WTC11 (cell line): ENCODE data around the gene TBC1D21. TPM values are rescaled to one million over a fixed set of nuclear protein-coding genes. Genes with fewer than 3 reads are reported as not detected.

Experiments
- ATAC-seq: fragments of 200-7000 bp; cut with Tn5 transposase; 2 replicates; pipeline ENCODE4 v1.10.0; 2021; ENCODE audit warnings: mild to moderate bottlenecking, moderate library complexity
- CTCF ChIA-PET: fragments of 300-600 bp; sonication (Branson Sonifier 250); formaldehyde crosslinking; loops from one replicate; lab custom pipeline; 2021; ENCODE audit warnings: antibody characterized with exemption; lab: Charles Lee
- POLR2A ChIA-PET: fragments of 350-600 bp; sonication (Branson Sonifier 250); formaldehyde crosslinking; loops from one replicate; lab custom pipeline; 2021; ENCODE audit warnings: antibody characterized with exemption; lab: Charles Lee
- DNase-seq: peaks from one replicate; pipeline ENCODE4 v3.0.0; 2021; ENCODE audit warnings: low spot score
- H3K27ac Mint-ChIP-seq: 2 replicates; pipeline ENCODE4 v1.8.0; 2021; ENCODE audit warnings: mixed read lengths
- H3K27me3 Mint-ChIP-seq: 2 replicates; pipeline ENCODE4 v1.8.0; 2021; ENCODE audit warnings: low read depth, mild to moderate bottlenecking, moderate library complexity, mixed read lengths
- H3K36me3 Mint-ChIP-seq: 2 replicates; pipeline ENCODE4 v1.8.0; 2021; ENCODE audit warnings: mixed read lengths
- H3K4me1 Mint-ChIP-seq: 2 replicates; pipeline ENCODE4 v1.8.0; 2022; ENCODE audit warnings: mixed read lengths
- H3K4me3 Mint-ChIP-seq: 2 replicates; pipeline ENCODE4 v1.8.0; 2021; ENCODE audit warnings: mild to moderate bottlenecking, moderate library complexity, mixed read lengths
- H3K9me3 Mint-ChIP-seq: 2 replicates; pipeline ENCODE4 v1.8.0; 2021; ENCODE audit warnings: mixed read lengths
- ETV6 ChIP-seq: sonication (generic); formaldehyde crosslinking; IDR thresholded peaks from 2 replicates; pipeline ENCODE4 v1.8.1; 2022; ENCODE audit warnings: mild to moderate bottlenecking, missing genetic modification reagents
- FOXP1 ChIP-seq: sonication (generic); formaldehyde crosslinking; IDR thresholded peaks from 2 replicates; pipeline ENCODE4 v1.8.0; 2022; ENCODE audit warnings: missing genetic modification reagents, mild to moderate bottlenecking, moderate library complexity, borderline replicate concordance
- IRF2 ChIP-seq: sonication (generic); formaldehyde crosslinking; IDR thresholded peaks from 2 replicates; pipeline ENCODE4 v1.8.0; 2022; ENCODE audit warnings: low read depth, missing genetic modification reagents, borderline replicate concordance
- MXD4 ChIP-seq: fragments of 250-450 bp; sonication (Bioruptor Pico); IDR thresholded peaks from 2 replicates; pipeline ENCODE4 v1.8.0; 2021; ENCODE audit warnings: mild to moderate bottlenecking, moderate library complexity, borderline replicate concordance
- NFATC4 ChIP-seq: fragments of 250-450 bp; sonication (Bioruptor Pico); IDR thresholded peaks from 2 replicates; pipeline ENCODE4 v1.9.0; 2021; ENCODE audit warnings: mild to moderate bottlenecking
- NFE2L1 ChIP-seq: sonication (generic); formaldehyde crosslinking; IDR thresholded peaks from 2 replicates; pipeline ENCODE4 v1.8.1; 2023; ENCODE audit warnings: missing genetic modification reagents
- SP1 ChIP-seq: sonication (generic); formaldehyde crosslinking; conservative IDR thresholded peaks from 2 replicates; pipeline ENCODE4 v1.8.1; 2022; ENCODE audit warnings: missing genetic modification reagents
- TCF7 ChIP-seq: sonication (generic); formaldehyde crosslinking; IDR thresholded peaks from 2 replicates; pipeline ENCODE4 v1.8.0; 2022; ENCODE audit warnings: mild to moderate bottlenecking, low read depth, missing genetic modification reagents, moderate library complexity
- ZNF121 ChIP-seq: sonication (generic); formaldehyde crosslinking; IDR thresholded peaks from 2 replicates; pipeline ENCODE4 v1.8.0; 2023; ENCODE audit warnings: missing genetic modification reagents
- total RNA-seq: library from RNA; stranded (reverse); gene quantifications from 3 replicates; pipeline ENCODE4 v1.2.3, GENCODE V29; 2021
- TF ChIP-seq, protein P1 (sequence below): sonication (generic); formaldehyde crosslinking; IDR thresholded peaks from 2 replicates; pipeline ENCODE4 v1.8.1; 2023; ENCODE audit warnings: mild to moderate bottlenecking, missing genetic modification reagents
- TF ChIP-seq, protein P2 (sequence below): fragments of 200-600 bp; IDR thresholded peaks from 2 replicates; pipeline ENCODE4 v1.8.0; 2022; ENCODE audit warnings: antibody characterized with exemption
- TF ChIP-seq, protein P3 (sequence below): sonication (generic); formaldehyde crosslinking; IDR thresholded peaks from 2 replicates; pipeline ENCODE4 v1.8.0; 2022; ENCODE audit warnings: mild to moderate bottlenecking, missing genetic modification reagents
- TF ChIP-seq, protein P4 (sequence below): sonication (generic); formaldehyde crosslinking; IDR thresholded peaks from 2 replicates; pipeline ENCODE4 v1.8.1; 2022; ENCODE audit warnings: missing genetic modification reagents, borderline replicate concordance
- TF ChIP-seq, protein P5 (sequence below): sonication (generic); formaldehyde crosslinking; IDR thresholded peaks from 2 replicates; pipeline ENCODE4 v1.8.1; 2023; ENCODE audit warnings: mild to moderate bottlenecking, missing genetic modification reagents
- TF ChIP-seq, protein P6 (sequence below): fragments of 250-450 bp; sonication (Bioruptor Pico); conservative IDR thresholded peaks from 2 replicates; pipeline ENCODE4 v1.9.0; 2021; ENCODE audit warnings: mild to moderate bottlenecking
- TF ChIP-seq, protein P7 (sequence below): sonication (generic); formaldehyde crosslinking; IDR thresholded peaks from 2 replicates; pipeline ENCODE4 v1.8.1; 2022; ENCODE audit warnings: mild to moderate bottlenecking, missing genetic modification reagents, moderate library complexity, borderline replicate concordance

Gene TBC1D21
- total RNA-seq, 1 experiment from 2014 or later: not detected

DNA sequence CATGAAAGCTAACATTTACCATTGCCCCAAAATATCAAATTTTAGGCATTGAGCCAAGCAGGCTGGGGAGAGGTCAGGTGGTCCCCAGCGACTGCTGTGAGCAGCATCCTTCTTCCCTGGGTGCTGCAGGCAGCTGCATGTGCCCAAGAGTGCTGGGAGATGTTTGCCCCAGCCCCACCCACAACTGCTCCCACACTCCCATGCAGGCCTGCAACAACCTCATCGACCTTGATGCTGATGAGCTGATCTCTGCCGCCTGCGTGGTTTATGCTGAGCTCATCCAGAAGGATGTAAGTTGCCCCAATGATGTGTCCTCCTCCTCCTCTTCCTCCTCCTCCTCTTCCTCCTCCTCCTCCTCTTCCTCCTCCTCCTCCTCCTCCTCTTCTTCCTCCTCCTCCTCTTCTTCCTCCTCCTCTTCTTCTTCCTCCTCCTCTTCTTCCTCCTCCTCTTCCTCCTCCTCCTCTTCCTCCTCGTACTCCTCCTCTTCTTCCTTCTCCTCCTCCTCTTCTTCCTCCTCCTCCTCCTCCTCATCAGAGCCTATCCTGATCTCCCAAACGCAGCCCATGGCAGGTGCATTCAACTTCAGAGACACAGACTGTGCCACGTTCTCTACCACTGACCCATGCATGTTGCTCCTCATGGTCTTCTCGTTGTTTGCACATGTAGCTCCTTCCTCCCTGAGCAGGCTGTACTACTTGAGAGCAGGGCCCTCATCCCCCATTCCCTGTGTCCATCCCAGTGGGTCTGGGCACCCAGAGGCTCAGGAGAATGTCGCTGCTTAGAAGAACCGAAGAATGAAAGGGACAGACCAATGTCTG is 15.1 kb downstream of the TBC1D21 start (continued):
- TF ChIP-seq, protein P1, sequence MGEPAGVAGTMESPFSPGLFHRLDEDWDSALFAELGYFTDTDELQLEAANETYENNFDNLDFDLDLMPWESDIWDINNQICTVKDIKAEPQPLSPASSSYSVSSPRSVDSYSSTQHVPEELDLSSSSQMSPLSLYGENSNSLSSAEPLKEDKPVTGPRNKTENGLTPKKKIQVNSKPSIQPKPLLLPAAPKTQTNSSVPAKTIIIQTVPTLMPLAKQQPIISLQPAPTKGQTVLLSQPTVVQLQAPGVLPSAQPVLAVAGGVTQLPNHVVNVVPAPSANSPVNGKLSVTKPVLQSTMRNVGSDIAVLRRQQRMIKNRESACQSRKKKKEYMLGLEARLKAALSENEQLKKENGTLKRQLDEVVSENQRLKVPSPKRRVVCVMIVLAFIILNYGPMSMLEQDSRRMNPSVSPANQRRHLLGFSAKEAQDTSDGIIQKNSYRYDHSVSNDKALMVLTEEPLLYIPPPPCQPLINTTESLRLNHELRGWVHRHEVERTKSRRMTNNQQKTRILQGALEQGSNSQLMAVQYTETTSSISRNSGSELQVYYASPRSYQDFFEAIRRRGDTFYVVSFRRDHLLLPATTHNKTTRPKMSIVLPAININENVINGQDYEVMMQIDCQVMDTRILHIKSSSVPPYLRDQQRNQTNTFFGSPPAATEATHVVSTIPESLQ: no peak
- TF ChIP-seq ZNF121 (CRISPR knock-in tag): no peak
- TF ChIP-seq MXD4 (CRISPR knock-in tag): no peak
- TF ChIP-seq ETV6 (CRISPR knock-in tag): no peak
- no peak for TF ChIP-seq NFATC4 (CRISPR knock-in tag)
- TF ChIP-seq, protein P2, sequence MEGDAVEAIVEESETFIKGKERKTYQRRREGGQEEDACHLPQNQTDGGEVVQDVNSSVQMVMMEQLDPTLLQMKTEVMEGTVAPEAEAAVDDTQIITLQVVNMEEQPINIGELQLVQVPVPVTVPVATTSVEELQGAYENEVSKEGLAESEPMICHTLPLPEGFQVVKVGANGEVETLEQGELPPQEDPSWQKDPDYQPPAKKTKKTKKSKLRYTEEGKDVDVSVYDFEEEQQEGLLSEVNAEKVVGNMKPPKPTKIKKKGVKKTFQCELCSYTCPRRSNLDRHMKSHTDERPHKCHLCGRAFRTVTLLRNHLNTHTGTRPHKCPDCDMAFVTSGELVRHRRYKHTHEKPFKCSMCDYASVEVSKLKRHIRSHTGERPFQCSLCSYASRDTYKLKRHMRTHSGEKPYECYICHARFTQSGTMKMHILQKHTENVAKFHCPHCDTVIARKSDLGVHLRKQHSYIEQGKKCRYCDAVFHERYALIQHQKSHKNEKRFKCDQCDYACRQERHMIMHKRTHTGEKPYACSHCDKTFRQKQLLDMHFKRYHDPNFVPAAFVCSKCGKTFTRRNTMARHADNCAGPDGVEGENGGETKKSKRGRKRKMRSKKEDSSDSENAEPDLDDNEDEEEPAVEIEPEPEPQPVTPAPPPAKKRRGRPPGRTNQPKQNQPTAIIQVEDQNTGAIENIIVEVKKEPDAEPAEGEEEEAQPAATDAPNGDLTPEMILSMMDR: no peak

DNA sequence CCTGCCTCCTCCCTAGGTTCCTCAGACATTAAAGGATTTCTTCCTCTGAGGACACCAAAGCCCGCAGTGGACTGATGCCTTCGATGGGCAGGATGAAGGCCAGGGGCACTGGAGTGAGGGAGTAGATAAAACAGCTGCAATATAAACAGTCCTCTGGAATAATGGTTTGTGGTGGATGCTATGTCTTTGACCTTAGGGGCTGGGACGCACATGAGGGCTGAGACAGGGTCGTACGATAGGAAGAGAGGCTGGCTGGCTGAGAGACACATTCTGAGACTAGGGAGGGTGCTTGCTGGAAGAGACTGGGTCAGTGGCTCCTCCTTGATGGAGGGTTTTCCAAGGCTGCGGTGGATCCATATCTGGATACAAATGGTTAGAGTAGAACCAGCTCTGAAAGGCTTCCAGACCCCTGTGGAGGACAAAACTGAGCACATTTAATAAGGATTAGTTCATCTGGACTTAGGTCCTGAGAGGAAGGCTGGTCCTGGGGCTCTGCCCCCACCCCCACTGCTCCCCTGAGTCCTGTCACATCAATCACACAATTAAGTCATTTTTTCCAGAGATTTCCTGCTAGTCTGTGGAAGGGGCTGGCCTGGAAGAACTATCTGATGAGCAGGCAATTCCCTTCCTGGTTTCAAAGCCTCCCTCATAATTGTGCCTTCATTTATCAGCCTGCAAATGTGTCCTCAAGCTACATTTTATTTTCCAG is 15.8 kb downstream of the TBC1D21 start:
- H3K36me3 Mint-ChIP-seq: 0 out of 2 replicates have a peak, but pooled peaks cover 3% of the 10 kb centered on the region
- H3K4me3 Mint-ChIP-seq: no peak overlapping the region
- DNase-seq (no peak), ATAC-seq (no peak)
- ChIA-PET CTCF (interaction anchor here (1.0 to 3.8 kb wide), 4 partner anchors 15 to 185 kb away, joined by 3 to 13 read pairs (median 8); no protein-coding TSS in a partner anchor), POLR2A (no interaction called here)
- peaks cover 13% of the 10 kb centered on the region for H3K9me3 Mint-ChIP-seq
- H3K27ac Mint-ChIP-seq: no peak overlapping the region
- peaks cover 4% of the 10 kb centered on the region; the same call in 1 of the 2 replicates for H3K27me3 Mint-ChIP-seq
- H3K4me1 Mint-ChIP-seq: peaks cover under 1% of the 10 kb centered on the region; the same call in 1 of the 2 replicates
- TF ChIP-seq, protein P3, sequence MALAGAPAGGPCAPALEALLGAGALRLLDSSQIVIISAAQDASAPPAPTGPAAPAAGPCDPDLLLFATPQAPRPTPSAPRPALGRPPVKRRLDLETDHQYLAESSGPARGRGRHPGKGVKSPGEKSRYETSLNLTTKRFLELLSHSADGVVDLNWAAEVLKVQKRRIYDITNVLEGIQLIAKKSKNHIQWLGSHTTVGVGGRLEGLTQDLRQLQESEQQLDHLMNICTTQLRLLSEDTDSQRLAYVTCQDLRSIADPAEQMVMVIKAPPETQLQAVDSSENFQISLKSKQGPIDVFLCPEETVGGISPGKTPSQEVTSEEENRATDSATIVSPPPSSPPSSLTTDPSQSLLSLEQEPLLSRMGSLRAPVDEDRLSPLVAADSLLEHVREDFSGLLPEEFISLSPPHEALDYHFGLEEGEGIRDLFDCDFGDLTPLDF (CRISPR knock-in tag): no peak
- TF ChIP-seq ETV6 (CRISPR knock-in tag) (no peak), NFE2L1 (no peak), FOXP1 (CRISPR knock-in tag) (no peak), IRF2 (no peak), TCF7 (CRISPR knock-in tag) (no peak), SP1 (CRISPR knock-in tag) (no peak)
- TF ChIP-seq, protein P4, sequence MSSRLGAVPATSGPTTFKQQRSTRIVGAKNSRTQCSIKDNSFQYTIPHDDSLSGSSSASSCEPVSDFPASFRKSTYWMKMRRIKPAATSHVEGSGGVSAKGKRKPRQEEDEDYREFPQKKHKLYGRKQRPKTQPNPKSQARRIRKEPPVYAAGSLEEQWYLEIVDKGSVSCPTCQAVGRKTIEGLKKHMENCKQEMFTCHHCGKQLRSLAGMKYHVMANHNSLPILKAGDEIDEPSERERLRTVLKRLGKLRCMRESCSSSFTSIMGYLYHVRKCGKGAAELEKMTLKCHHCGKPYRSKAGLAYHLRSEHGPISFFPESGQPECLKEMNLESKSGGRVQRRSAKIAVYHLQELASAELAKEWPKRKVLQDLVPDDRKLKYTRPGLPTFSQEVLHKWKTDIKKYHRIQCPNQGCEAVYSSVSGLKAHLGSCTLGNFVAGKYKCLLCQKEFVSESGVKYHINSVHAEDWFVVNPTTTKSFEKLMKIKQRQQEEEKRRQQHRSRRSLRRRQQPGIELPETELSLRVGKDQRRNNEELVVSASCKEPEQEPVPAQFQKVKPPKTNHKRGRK (CRISPR knock-in tag): no peak
- TF ChIP-seq, protein P5, sequence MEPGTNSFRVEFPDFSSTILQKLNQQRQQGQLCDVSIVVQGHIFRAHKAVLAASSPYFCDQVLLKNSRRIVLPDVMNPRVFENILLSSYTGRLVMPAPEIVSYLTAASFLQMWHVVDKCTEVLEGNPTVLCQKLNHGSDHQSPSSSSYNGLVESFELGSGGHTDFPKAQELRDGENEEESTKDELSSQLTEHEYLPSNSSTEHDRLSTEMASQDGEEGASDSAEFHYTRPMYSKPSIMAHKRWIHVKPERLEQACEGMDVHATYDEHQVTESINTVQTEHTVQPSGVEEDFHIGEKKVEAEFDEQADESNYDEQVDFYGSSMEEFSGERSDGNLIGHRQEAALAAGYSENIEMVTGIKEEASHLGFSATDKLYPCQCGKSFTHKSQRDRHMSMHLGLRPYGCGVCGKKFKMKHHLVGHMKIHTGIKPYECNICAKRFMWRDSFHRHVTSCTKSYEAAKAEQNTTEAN (CRISPR knock-in tag): no peak
- TF ChIP-seq, protein P6, sequence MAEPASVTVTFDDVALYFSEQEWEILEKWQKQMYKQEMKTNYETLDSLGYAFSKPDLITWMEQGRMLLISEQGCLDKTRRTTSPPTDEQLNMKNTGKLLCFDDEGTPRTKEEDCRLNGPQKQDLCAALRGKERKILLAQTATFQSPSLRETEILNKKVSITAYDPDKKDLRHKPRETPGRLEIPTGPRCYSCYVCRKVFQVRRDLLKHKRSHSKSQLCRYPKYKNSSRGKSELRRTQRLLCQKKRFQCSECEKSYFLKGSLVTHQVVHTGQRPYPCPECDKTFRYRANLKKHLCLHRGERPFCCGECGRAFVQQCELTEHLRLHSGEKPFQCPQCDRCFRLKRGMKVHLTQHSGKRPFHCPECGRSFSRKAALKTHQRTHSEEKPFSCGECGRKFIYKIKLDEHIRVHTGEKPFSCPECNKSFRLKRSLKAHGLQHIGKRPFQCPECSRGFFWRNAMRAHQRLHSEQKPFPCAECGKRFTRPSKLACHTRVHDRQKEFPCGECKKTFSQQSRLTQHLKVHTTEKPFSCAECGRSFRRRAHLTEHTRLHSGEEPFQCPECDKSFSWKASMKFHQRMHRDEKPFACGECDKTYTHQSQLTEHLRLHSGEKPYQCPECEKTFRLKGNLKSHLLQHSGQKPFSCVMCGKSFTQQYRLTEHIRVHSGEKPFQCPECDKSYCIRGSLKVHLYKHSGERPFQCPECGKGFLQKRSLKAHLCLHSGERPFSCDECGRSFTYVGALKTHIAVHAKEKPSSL: no peak
- TF ChIP-seq, protein P2: no peak
- TF ChIP-seq, protein P7, sequence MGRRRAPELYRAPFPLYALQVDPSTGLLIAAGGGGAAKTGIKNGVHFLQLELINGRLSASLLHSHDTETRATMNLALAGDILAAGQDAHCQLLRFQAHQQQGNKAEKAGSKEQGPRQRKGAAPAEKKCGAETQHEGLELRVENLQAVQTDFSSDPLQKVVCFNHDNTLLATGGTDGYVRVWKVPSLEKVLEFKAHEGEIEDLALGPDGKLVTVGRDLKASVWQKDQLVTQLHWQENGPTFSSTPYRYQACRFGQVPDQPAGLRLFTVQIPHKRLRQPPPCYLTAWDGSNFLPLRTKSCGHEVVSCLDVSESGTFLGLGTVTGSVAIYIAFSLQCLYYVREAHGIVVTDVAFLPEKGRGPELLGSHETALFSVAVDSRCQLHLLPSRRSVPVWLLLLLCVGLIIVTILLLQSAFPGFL: no peak
